NB4 (cell line): ENCODE data around the gene EXD3.

ENCODE experiments used
- DNase-seq: peaks from one replicate; pipeline ENCODE4 v3.0.0; 2010; ENCODE audit warnings: low read depth
- H3K4me3 ChIP-seq: one replicate; pipeline ENCODE4 v1.5.1; 2011; ENCODE audit warnings: mild to moderate bottlenecking, low read depth, low read length, moderate library complexity
- CTCF ChIP-seq: IDR thresholded peaks from one replicate; pipeline ENCODE4 v1.5.1; 2012; ENCODE audit warnings: low read depth, low read length
- MYC ChIP-seq: IDR thresholded peaks from 2 replicates; pipeline ENCODE4 v1.6.1; 2011; ENCODE audit warnings: low read depth, low read length
- POLR2A ChIP-seq: IDR thresholded peaks from 2 replicates; pipeline ENCODE4 v1.6.1; 2011; ENCODE audit warnings: mild to moderate bottlenecking; ENCODE audit not compliant: insufficient read length; ENCODE audit errors: extremely low read depth
- TF ChIP-seq, protein P1 (sequence below): IDR thresholded peaks from 2 replicates; pipeline ENCODE4 v1.6.1; 2011; ENCODE audit warnings: low read depth, low read length

EXD3 gene

GRCh38 chr9:137277329-137278041 is 145.5 kb downstream of the EXD3 start, which contains the start of gene TOR4A:
TSS of gene TOR4A (plus strand) at chr9:137277726. CDS start at chr9:137278690, 964 bp downstream.
- peak; percentile 95 for DNase-seq
- H3K4me3 ChIP-seq: peak within 1 kb of the TSS; percentile 63
- peak; percentile 38 for TF ChIP-seq POLR2A
- peak; percentile 12; the same call in 1 of the 2 replicates for TF ChIP-seq MYC
- TF ChIP-seq, protein P1, sequence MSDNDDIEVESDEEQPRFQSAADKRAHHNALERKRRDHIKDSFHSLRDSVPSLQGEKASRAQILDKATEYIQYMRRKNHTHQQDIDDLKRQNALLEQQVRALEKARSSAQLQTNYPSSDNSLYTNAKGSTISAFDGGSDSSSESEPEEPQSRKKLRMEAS: no peak
- no peak for TF ChIP-seq CTCF

DNA sequence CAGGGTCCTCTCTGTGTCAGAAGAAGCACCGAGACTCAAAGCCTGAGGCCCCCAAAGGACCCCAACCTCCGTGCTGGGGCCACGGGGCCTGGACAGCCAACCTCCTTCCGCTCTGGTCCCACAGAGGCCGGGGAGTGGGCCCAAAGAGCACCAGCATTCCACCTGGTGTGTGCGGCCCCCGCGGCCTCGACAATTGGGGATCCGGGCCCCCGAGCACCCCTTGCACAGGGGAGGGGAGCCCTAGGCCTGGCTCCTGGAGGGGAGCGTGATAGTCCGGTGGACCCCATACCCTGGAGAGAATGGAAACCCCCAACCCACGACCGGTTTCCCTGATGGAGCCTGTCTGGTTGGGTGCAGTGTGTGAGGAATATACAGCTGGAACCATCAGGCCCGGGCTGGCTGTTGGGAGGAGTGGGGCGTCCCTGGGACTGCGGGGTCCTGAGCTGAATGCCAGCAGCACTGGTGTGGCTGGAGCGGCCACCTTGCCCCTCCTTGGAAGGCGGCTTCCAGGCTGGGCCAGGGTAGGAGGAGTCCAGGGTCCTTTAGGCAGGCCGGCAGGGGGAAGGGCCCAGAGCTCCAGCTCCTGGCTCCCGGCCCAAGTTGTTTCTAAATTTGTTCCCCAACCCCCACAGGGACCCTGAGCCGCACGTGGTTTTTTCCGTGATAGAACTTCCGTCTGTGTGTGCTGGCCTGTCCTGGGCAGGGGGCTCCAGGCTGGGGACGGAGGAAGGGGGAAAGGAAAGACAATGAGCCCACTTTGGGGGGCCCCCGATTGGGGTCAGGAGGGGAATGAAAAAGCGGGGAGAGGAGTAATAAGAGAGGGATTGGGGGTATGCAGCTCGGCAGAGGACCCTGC is 146.3 kb downstream of the EXD3 start:
- peak overlapping the region; percentile 63 for H3K4me3 ChIP-seq
- TF ChIP-seq MYC (peak; percentile 98), POLR2A (no peak)
- TF ChIP-seq, protein P1: peak; percentile 97
- peak; percentile 91 for DNase-seq

DNA sequence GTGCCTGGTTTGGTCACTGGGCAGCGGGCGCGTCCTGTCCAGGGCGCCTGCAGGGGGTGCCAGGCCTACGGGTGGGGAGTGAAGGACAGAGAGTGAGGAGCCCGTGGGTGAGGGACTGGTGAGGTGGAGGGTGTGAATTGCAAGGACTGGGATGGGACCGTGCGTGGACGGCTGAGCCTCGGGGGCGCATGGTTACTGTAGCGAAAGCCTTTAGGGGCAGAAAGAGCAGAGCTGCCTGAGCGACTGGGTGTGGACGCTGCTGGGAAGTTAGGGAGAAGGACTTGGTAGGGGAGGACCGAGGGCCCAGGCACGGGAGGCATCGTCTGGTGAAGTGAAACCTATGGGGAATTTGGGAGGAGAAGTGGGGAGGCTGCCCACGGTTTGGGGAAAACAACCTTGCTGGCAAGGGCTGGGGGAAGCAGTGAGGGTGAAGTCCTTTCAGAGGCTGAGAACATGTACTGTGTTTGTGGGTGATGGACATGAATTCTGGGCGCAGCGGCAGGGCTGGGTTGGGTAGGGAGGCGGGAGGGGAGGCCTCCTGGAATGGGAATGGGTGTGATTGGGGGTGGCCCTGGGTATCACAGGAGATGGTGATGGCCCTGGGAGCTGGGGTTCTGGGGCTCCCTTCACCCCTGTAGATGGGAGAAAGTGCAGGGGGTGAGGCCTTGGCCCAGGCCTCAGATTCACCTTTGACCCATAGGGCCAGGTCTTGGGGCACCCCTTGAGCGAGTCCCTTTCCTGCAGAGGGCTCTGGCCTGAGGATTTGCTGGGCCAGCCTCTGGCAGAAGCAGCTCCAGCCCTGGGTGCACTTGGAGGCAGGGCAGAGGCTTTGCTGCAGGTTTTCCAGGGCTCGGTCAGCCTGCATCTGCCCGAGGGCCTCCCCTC is 147.1 kb downstream of the EXD3 start:
- H3K4me3 ChIP-seq: no peak overlapping the region
- DNase-seq: no peak
- no peak for TF ChIP-seq MYC
- no peak for TF ChIP-seq CTCF
- no peak for TF ChIP-seq POLR2A
- TF ChIP-seq, protein P1: no peak

DNA sequence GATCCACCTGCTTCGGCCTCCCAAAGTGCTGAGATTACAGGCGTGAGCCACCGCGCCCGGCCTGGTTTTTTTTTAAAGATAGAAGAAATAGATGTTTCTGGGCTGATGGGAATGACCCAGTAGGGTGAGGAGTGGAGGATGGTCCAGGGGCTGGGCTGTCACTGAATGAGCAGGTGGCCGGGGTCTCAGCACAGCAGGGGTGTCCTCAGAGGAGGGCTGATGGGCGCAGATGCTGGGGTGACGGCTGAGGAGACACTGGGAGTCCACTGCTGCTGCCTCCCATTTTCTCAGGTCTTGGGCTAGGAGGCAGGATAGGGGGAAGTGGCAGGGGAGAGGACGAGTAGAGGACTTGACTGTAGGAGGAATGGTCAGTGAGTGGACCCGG is 147.8 kb downstream of the EXD3 start:
- H3K4me3 ChIP-seq: no peak overlapping the region
- DNase-seq: no peak
- TF ChIP-seq, protein P1: no peak
- no peak for TF ChIP-seq MYC
- no peak for TF ChIP-seq CTCF
- no peak for TF ChIP-seq POLR2A

DNA sequence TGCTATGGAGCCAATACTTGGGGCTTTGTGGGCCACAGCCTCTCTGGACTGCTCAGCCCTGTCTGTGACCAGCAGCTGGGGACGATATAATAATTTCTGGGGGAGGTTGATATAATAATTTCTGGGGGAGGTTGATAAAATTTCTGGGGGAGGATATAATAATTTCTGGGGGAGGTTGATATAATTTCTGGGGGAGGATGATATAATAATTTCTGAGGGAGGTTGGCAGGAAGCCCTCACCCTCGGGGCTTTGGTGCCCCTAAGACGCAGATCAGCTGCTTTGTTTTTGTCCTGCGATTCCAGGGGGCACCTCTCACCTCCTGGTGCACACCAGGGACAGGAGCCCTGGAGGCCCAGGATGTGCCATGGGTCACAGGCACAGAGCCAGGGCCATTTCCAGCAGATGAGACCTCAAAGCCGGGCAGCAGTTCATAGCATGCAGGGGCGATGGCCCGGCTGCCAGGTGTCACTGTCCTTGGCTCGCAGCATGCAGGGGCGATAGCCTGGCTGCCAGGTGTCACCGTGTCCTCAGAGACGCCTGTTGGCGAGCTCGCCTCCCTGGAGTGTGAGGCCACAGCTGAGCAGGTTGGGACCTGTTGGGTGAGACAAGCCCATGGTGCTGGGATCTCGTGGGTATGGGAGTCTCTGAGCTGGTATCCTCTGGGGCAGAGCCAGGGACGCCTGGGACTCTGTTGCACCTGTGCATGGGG is 149.2 kb downstream of the EXD3 start:
- DNase-seq: no peak
- H3K4me3 ChIP-seq: no peak overlapping the region
- TF ChIP-seq CTCF (no peak), MYC (no peak), POLR2A (no peak)
- TF ChIP-seq, protein P1: no peak
